NCI-H1436 (cell line): Measurements from ENCODE around the gene SIPA1L2.

Experiments
- DNase-seq: peaks from one replicate; lab custom pipeline; 2025; lab: John Stamatoyannopoulos, UW

Gene SIPA1L2

DNA sequence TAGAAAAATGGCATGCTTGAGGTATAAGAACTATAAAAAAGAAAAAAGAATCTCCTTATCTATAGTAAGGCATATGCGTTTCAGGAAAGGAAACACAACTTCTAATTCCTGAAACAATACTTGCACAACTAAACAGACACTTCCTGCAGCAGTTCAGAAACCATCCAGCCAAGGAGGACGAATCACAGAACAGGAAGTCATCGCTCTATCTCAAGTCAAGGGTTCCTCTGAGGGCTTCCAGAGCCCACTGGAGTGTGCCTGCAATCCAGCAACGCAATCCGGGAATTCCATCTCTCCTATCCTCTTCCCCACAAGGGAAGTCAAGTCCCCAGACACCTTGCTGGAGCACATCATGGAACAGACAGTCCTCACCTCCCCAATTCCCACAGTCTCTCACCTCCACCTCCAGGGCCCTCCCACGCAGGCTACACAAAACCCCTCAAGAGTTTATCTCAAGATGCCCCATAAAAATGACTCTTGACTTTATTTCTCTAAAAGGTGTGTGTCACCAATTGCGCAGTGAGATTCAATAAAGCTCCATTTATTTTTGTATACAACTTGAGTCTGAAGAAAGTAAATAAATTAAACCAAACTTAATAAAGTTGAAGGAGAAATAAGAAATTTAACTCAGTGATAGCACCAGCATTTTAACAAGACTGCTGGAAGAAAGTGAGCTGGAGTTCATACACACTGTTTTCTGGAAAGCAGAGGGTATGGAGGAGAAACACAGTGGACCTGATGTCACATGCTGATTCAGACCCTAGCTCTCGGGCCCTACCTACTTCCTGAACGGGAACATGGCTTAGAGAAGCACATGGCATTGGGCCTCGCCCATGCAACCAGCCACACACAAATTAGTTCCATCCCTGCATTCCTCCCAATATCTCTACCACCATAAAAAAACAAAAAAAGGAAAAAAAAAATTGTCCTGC lies 39.9 kb downstream of the SIPA1L2 start:
- no peak for DNase-seq

DNA sequence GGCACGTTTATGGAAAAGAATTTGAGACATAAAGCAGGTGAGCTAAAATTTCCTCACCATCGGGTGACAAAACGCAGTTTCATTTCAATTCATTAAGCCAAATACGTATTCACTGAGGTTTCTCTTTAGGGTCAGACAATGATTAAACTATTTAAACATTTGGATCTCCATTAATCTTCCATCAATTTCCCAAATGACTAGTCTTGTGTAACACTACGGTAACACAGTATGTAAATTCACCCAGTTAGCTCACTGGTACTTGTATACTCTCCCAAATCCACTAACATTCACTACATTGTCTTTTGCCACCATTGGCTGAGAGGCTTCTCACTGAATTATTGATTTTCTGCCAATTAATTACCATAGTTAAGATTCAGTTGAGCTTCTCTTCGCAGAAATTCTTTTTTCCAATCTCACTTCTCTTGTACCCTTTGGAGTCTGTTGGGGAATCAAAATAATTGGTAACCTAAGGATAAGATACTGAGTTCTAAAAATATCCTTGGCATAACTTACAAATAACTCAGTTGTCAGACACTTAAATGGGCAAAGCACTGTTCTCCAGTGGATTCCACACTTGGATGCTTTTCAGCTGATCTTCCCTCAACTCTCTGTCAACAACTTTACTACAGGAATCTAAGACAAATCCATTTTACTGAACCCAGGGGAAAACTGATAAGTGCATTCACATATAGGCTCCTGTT lies 40.7 kb downstream of the SIPA1L2 start:
- no peak for DNase-seq

DNA sequence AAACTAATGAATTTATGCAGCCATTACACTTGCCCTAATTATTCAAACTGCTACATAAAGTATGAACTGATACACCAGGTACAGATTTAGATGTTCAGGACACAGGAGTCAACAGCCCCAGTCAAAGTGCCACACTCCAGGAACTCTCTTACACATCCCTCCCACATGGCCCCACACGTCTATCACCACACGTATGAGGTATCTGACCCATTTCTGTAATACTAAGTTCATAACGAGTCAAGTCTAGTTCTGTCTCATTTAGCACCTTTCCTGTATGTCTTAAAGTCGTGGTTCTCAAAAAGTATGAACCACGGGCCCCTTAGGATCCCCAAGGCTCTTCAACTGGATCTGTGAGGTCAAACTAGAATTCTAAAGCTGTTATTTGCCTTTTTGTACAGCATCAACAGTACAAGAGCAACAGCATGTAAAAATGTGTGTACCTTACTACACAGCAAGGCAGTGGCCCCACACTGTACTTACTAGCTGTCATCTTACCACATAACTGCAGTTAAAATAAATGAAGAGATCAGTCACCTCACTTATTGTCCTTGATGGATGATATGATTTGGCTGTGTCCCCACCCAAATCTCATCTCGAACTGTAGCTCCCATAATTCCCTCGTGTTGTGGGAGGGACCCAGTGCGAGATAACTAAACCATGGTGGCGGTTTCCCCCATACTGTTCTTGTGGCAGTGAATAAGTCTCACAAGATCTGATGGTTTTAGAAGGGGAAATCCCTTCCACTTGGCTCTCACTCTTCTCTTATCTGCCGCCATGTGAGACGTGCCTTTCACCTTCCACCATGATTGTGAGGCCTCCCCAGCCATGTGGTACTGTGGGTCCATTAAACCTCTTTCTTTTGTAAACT lies 42.6 kb downstream of the SIPA1L2 start:
- no peak for DNase-seq

DNA sequence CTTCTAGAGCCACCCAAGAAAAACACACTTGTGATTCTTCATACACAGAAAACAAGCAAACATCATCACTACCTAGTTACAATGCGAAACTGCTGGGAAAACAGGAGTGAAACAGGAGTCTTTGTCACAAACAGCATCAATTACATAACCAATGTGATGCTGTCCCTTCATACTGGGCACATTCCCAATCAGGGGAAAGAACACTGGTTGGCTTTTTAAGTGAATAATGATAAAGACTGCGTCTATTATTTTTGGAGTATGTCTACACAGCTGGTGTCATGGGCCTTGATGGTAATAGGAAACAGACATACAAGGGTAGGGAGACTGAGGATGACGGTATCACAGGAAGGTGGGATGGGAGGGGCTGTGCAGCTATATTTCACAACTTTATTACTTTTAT lies 43.3 kb downstream of the SIPA1L2 start:
- peak; percentile 67 for DNase-seq

DNA sequence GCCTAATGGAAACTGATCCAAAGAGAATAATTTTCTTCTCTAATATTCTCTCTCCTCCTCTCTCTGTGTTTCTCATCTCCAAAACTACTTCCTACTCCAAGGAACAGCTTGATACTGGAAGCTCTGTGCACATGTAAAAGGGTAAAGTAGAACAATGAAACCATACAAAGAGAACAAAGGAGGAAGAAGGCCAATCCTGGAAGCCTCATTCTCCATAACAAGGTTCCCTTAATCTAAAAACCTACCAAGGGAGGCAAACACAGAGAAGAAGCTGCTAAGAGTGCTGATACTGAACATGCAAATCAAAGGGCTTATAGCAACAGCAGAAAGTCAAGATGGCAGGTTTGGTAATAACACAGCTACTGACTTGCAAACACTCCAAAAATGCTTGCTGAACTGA lies 44.4 kb downstream of the SIPA1L2 start:
- DNase-seq, result no peak

DNA sequence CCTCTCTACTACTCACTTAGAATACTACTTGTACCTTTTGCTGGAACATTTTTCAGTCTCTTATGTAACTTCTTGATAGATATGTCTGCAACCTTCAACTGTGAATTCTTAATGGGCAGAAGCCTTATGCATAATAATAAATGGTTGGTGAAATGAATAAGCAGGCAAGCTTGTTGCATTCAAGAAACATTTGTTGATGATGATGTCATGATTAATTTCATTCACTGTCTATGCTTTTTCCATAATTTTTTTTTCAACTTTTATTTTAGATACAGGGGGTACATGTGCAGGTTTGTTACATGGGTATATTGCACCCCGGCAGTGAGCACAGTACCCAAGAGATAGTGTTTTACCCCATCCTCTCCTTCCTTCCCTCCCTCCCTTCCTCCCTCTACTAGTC lies 48.0 kb downstream of the SIPA1L2 start:
- no peak for DNase-seq
